Breast epithelium (tissue), 4 donors: ENCODE results near the gene MOCS3. TPM values are rescaled to one million over a fixed set of nuclear protein-coding genes. Genes with fewer than 3 reads are reported as not detected.
A peak's percentile ranks its signal among the peaks of the same experiment; 100 is the strongest.

Experiments used
- DNase-seq, 2 donors: peaks; one replicate each; pipeline ENCODE4 v3.0.0-alpha.2; 2019; ENCODE audit warnings: low spot score in 2 of 2
- H3K27ac ChIP-seq, 2 donors: fragments of 200-600 bp; sonication (generic) in 1 of 2; one replicate each; pipeline ENCODE4 v1.5.1; 2016 to 2019; ENCODE audit warnings: mild to moderate bottlenecking in 1 of 2
- H3K27me3 ChIP-seq, 2 donors: fragments of 200-600 bp; sonication (generic) in 1 of 2; one replicate each; pipeline versions ENCODE4 v1.5.1 to v1.6.0; 2017 to 2019; ENCODE audit warnings: control low read depth in 1 of 2, mild to moderate bottlenecking in 1 of 2
- H3K36me3 ChIP-seq: fragments of 200-600 bp; one replicate; pipeline ENCODE4 v1.5.1; 2019
- H3K4me1 ChIP-seq, 2 donors: fragments of 200-600 bp; sonication (generic); one replicate each; pipeline ENCODE4 v1.5.1; 2016 to 2019; ENCODE audit warnings: control low read depth in 1 of 2
- H3K4me3 ChIP-seq, 3 donors: fragments of 200-600 bp; sonication (generic); 1 replicate in 2 of 3; 2 replicates in 1 of 3; pipeline ENCODE4 v1.5.1; 2016 to 2019; ENCODE audit warnings: mild to moderate bottlenecking in 3 of 3, moderate library complexity in 2 of 3
- H3K9me3 ChIP-seq, 2 donors: fragments of 200-600 bp; sonication (generic) in 1 of 2; one replicate each; pipeline ENCODE4 v1.5.1; 2016 to 2019; ENCODE audit warnings: control low read depth in 1 of 2
- POLR2A ChIP-seq: fragments of 450-650 bp; IDR thresholded peaks from one replicate; pipeline ENCODE4 v1.6.1; 2016; ENCODE audit warnings: antibody characterized with exemption, mild to moderate bottlenecking, moderate library complexity
- POLR2AphosphoS5 ChIP-seq, 3 donors: sonication (generic); formaldehyde crosslinking; IDR thresholded peaks; one replicate each; pipeline ENCODE4 v1.6.1; 2017; ENCODE audit warnings: antibody characterized with exemption in 3 of 3
- intact Hi-C: fragments of 100-400 bp; cut with DNase I; formaldehyde crosslinking; loops from one replicate; pipeline ENCODE4 v1.15.1; 2023; ENCODE audit warnings: low total_unique reads
- total RNA-seq, 3 donors: library from RNA; depleted of rRNA; stranded (reverse); fragments of >200 nt; gene quantifications; one replicate each; pipeline ENCODE4 v1.1.0, GENCODE V29; 2016
- TF ChIP-seq, protein P1 (sequence below), 3 donors: fragments of 450-650 bp; IDR thresholded peaks; one replicate each; pipeline ENCODE4 v1.5.1; 2016 to 2017; ENCODE audit warnings: antibody characterized with exemption in 3 of 3, mild to moderate bottlenecking in 3 of 3, moderate library complexity in 3 of 3

Gene MOCS3
- total RNA-seq, 3 donors from 2014 or later, result 4.5 to 6.4 (median 4.9) TPM

- DNase-seq, result peak; percentile 90
- TF ChIP-seq, protein P1, sequence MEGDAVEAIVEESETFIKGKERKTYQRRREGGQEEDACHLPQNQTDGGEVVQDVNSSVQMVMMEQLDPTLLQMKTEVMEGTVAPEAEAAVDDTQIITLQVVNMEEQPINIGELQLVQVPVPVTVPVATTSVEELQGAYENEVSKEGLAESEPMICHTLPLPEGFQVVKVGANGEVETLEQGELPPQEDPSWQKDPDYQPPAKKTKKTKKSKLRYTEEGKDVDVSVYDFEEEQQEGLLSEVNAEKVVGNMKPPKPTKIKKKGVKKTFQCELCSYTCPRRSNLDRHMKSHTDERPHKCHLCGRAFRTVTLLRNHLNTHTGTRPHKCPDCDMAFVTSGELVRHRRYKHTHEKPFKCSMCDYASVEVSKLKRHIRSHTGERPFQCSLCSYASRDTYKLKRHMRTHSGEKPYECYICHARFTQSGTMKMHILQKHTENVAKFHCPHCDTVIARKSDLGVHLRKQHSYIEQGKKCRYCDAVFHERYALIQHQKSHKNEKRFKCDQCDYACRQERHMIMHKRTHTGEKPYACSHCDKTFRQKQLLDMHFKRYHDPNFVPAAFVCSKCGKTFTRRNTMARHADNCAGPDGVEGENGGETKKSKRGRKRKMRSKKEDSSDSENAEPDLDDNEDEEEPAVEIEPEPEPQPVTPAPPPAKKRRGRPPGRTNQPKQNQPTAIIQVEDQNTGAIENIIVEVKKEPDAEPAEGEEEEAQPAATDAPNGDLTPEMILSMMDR (IDR thresholded peaks at IDR 0.05), result peak; percentile 87 to 90 (median 88)
- TF ChIP-seq POLR2AphosphoS5 (IDR thresholded peaks at IDR 0.05) (peak; percentile 91 to 94 (median 93)), POLR2A (no peak)
- Histone ChIP-seq H3K4me1 (peaks cover 0 to 8% of the 10 kb centered on the region in 2 donors), H3K4me3 (peak within 1 kb of the TSS; percentile 79 to 88 (median 86)), H3K27me3 (no peaks in the 10 kb centered on the region), H3K36me3 (no peaks in the 10 kb centered on the region), H3K27ac (peak within 1 kb of the TSS; percentile 99 to 100), H3K9me3 (no peaks in the 10 kb centered on the region)
- intact Hi-C loops, result loop anchor here (10.0 kb wide), 1 partner anchor 137 kb away; the partner anchor contains the start of gene BCAS4
Measured at GRCh38 chr20:50931306-50932015, 27.2 kb upstream of the MOCS3 start, which contains the start of gene ADNP. Gene ADNP, minus strand, starts transcription at chr20:50931437. Its CDS starts 27,441 bp downstream, at chr20:50903996.

DNA sequence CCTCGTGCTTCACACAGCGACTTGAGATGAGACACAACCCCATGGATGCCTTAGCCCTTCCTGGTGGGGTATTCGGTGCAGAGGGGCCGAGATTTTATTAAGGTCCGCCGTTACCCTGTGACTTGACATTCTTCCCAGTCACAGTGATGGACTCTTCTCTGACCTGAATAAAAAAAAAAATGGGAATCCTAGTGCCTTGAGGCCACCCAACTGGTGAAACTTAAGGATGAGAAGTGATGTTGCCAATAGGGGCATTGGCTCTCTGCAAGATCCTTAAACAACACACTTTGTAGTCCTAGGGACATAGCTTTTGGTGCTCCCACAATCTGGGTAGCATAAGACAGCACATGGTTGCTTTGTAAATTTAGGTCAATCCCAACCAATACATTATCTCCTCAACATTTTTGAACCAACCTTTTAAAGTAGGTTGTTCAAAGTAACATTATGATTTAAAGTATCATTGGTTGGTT is 26.6 kb upstream of the MOCS3 start:
- H3K36me3 ChIP-seq, result no peaks in the 10 kb centered on the region
- H3K9me3 ChIP-seq, result no peaks in the 10 kb centered on the region
- TF ChIP-seq POLR2A, result no peak
- TF ChIP-seq POLR2AphosphoS5 (IDR thresholded peaks at IDR 0.05), result no peak
- TF ChIP-seq, protein P1 (IDR thresholded peaks at IDR 0.05), result no peak
- no peak for DNase-seq
- no peaks in the 10 kb centered on the region for H3K27me3 ChIP-seq
- H3K27ac ChIP-seq, result peak overlapping the region; percentile 99 to 100
- intact Hi-C loops, result loop anchor here (10.0 kb wide), 1 partner anchor 137 kb away; the partner anchor contains the start of gene BCAS4
- H3K4me3 ChIP-seq, result peak overlapping the region; percentile 79 to 88 (median 86)
- H3K4me1 ChIP-seq, result peaks cover 0 to 8% of the 10 kb centered on the region in 2 donors

DNA sequence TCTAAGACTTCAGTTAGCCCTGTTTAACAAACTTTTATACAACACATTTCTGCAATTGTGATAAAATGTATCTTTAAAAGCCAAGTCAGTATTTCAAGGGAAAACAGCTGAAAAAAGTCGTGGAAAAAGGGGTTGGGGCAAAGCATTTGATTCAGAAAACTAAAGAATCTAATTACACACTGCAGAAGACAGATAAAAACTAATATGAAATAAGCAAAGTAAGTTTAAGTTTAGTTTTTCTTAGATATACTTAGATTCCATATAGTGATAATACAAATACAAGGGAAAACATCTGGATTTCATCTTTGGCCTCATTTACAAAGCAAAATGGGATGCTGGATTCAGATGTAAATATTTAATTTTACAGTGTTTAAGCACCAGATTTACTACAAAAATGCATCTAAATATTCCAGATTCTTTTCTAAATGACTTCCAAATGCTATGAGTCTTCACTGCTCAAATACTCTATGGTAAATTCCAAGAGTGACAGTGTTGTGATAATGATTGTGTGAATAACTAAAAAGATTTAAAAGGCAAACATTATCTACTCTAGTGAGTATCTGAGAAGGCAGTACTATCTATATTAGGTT is 25.8 kb upstream of the MOCS3 start:
- H3K4me1 ChIP-seq, result peaks cover 0 to 8% of the 10 kb centered on the region in 2 donors
- no peaks in the 10 kb centered on the region for H3K27me3 ChIP-seq
- DNase-seq, result no peak
- H3K4me3 ChIP-seq, result no peak overlapping the region
- intact Hi-C loops, result loop anchor here (10.0 kb wide), 1 partner anchor 138 kb away; the partner anchor contains the start of gene BCAS4
- no peak overlapping the region for H3K27ac ChIP-seq
- H3K9me3 ChIP-seq, result no peaks in the 10 kb centered on the region
- H3K36me3 ChIP-seq, result no peaks in the 10 kb centered on the region
- TF ChIP-seq POLR2A, result no peak
- TF ChIP-seq, protein P1 (IDR thresholded peaks at IDR 0.05), result no peak
- TF ChIP-seq POLR2AphosphoS5 (IDR thresholded peaks at IDR 0.05), result no peak

DNA sequence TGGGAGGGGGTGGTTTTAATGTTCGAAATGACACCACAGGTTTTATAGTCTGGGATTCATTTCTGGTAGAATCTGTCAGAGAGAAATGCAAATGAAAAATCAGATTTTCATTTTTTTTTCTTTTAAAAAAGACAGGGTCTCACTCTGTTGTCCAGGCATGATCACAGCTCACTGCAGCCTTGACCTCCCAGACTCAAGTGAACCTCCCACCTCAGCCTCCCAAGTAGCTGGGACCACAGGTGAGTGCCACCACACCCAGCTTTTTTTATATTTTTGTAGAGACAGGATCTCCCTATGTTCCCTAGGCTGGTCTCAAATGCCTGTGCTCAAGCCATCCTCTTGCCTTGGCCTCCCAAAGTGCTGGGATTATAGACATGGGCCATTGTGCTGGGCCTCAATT is 25.0 kb upstream of the MOCS3 start:
- Histone ChIP-seq H3K4me1 (peaks cover 0 to 8% of the 10 kb centered on the region in 2 donors), H3K27ac (no peak overlapping the region), H3K9me3 (no peaks in the 10 kb centered on the region), H3K4me3 (no peak overlapping the region), H3K36me3 (no peaks in the 10 kb centered on the region), H3K27me3 (no peaks in the 10 kb centered on the region)
- DNase-seq, result no peak
- TF ChIP-seq, protein P1 (IDR thresholded peaks at IDR 0.05), result no peak
- TF ChIP-seq POLR2AphosphoS5 (IDR thresholded peaks at IDR 0.05) (no peak), POLR2A (no peak)
- intact Hi-C loops, result loop anchor here (10.0 kb wide), 1 partner anchor 139 kb away; the partner anchor contains the start of gene BCAS4

DNA sequence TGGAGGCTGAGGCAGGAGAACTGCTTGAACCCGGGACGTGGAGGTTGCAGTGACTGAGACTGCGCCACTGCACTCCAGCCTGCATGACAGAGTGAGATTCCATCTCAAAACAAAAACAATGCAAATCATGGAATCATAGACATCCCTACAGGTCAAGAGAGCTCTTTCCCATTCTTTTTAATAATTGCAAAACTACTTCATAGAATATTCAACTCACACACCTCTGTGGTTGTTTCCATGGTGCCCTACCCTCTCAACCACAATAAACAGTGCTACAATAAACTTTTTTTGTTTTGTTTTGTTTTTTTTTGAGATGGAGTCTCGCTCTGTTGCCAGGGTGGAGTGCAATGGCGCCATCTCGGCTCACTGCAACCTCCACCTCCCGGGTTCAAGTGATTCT is 15.5 kb upstream of the MOCS3 start:
- intact Hi-C loops, result no loop called here
- no peaks in the 10 kb centered on the region for H3K4me1 ChIP-seq
- peaks cover 12% of the 10 kb centered on the region for H3K36me3 ChIP-seq

More for the DNA sequence above, 15.5 kb upstream of the MOCS3 start:
- no peaks in the 10 kb centered on the region for H3K27me3 ChIP-seq
- TF ChIP-seq POLR2AphosphoS5 (IDR thresholded peaks at IDR 0.05) (no peak), POLR2A (no peak)
- TF ChIP-seq, protein P1 (IDR thresholded peaks at IDR 0.05), result no peak
- no peak for DNase-seq
- H3K4me3 ChIP-seq, result no peak overlapping the region
- H3K9me3 ChIP-seq, result no peaks in the 10 kb centered on the region
- H3K27ac ChIP-seq, result no peak overlapping the region
